ENCODE data around the gene RSF1.

GRCh38 chr11:77819921-77820564, 479 bp downstream of the RSF1 start:
- TF ChIP-seq EZH2 (IDR thresholded peaks at IDR 0.05; ENCODE audit: low read length) (no peak), CTCF (optimal IDR thresholded peaks at IDR 0.05 in 1 of 3, IDR thresholded peaks at IDR 0.05 in 1 of 3, conservative IDR thresholded peaks at IDR 0.05 in 1 of 3; ENCODE audit: extremely low read depth in 1 of 3, insufficient read depth in 2 of 3, low read length in 3 of 3) (no peak)
